Activated effector memory CD4-positive, alpha-beta T cell treated with Interleukin-2 at 50 U/mL for 16 hours (primary cell): Measurements from ENCODE around the gene FOXP1.

Source experiments
- DNase-seq: peaks from one replicate; pipeline ENCODE4 v3.0.0-alpha.2; 2020

FOXP1 gene

GRCh38 chr3:71131375-71132314 is 451.9 kb downstream of the FOXP1 start:
- DNase-seq = no peak

- peak; percentile 62 for DNase-seq
These were observed 452.8 kb downstream of the FOXP1 start for GRCh38 chr3:71130471-71131374.

- no peak for DNase-seq
These were observed 453.7 kb downstream of the FOXP1 start for GRCh38 chr3:71129611-71130431.

DNA sequence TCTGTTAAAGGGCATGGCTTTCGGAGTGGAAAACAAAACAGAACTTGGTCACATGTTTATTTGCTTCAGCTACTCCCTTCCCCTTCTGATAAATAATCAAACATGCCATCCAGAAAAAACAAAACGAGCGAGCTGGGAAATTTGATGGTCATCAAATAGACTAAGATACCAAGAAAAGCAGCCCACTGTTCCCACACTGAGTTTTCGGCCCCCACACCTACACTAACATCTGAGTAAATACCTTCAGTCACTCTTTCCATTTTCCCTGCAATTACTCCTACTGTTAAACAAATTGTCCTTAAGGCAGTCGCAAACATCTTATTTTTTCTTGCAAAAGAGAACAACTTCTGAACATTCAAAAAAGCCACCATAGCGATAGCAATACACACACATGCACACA is 454.6 kb downstream of the FOXP1 start:
- DNase-seq = no peak

GRCh38 chr3:71127844-71128243 is 455.7 kb downstream of the FOXP1 start:
- DNase-seq = no peak

DNA sequence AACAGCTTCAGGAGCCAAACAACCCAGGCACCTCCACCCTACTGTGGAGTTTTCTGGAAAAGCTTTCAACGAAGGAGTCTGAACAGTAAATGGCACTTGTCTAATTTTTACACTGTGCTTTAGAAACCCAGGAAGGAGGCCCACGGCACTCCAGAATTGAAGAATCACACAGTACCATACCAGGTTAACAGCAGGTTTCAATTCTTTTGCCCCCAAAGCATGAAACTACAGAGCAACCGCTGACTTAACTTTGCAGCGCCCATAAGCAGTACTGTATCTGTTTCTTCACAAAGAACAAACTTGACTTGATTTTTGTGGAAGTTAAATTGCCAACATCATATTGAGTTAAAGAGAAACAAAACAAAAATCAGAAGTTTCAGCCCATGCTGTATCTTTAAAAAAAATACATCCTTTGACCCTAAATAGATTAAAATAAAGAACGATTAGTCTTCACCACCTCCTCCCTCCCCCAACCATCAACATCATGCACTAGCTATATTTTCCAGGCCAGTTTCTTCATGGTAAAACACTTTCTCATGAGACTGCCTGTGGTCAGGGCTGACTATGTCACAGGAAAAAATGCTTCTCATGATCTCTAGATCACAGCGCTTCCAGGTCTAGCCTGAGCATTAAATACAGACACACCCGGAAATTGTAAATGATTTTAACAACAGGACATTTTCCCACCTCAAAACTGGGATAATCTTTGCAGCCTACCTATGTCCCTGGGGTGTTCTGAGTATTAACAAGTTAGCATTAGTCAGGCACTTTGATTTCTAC is 456.3 kb downstream of the FOXP1 start:
- DNase-seq = no peak

GRCh38 chr3:71125738-71126137 is 457.8 kb downstream of the FOXP1 start:
- DNase-seq = no peak

DNA sequence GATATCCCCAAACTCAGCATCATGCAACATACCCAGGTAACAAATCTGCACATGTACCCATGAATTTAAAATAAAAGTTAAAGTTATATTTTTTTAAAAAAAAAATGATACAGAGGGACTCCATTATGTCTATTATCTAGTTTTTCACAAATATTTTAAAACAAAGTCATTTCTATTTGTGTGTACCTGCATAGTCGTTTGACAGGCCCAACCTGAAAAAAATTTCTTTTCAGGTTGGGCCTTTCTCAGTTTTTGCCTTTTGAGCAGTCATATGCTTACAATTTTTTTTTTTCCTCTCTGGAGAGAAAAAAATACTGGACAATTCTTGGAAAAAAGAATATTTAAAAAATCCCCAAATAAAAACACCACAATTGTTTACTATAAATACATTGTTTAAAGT is 459.5 kb downstream of the FOXP1 start:
- no peak for DNase-seq

DNA sequence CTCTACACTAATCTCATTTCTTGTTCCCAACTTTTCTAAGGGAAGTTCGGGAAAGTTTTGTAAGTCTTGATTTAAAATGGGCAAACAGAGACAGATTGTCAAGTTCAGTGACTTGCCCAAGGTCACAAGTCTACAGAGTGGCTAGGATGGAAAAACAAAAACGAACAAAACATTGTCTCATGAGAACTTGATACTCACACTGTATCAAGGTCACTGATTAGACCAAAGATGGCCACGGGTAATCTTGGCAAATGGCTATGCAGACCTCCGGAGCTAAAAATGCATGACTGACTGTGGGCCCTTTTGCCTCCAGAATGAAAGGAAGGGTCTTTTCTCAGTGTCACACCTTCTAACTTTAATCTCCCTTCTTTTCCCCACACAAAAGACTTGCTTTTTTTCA is 460.9 kb downstream of the FOXP1 start:
- no peak for DNase-seq

GRCh38 chr3:71121429-71122167 is 461.9 kb downstream of the FOXP1 start:
- no peak for DNase-seq

- no peak for DNase-seq
These were observed 463.5 kb downstream of the FOXP1 start for GRCh38 chr3:71120012-71120411.

DNA sequence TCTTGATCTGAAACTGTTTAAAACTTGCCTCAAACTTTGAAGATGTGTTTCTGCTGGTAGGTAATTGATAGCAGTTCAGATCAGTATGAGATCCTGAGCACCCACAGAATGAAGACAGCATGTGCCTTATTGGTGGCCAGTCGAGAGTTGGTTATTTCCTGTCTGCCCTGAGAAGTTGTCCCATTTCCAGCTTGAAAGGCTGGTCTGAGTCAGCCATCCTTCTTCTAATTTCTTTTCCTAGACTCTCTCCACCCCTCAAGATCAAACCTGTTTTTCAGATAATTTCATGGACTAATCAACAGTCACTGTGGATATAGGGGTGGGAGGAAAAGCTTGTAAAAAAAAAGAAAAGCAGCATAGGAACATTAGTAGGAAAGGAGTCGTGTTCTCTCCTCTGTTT is 464.4 kb downstream of the FOXP1 start:
- no peak for DNase-seq

GRCh38 chr3:71118436-71118835 is 465.1 kb downstream of the FOXP1 start:
- DNase-seq = no peak

- no peak for DNase-seq
These were observed 465.8 kb downstream of the FOXP1 start for GRCh38 chr3:71117572-71118247.

- DNase-seq = no peak
These were observed 468.9 kb downstream of the FOXP1 start for GRCh38 chr3:71114610-71115009.

- DNase-seq = no peak
These were observed 471.0 kb downstream of the FOXP1 start for GRCh38 chr3:71112576-71112975.

DNA sequence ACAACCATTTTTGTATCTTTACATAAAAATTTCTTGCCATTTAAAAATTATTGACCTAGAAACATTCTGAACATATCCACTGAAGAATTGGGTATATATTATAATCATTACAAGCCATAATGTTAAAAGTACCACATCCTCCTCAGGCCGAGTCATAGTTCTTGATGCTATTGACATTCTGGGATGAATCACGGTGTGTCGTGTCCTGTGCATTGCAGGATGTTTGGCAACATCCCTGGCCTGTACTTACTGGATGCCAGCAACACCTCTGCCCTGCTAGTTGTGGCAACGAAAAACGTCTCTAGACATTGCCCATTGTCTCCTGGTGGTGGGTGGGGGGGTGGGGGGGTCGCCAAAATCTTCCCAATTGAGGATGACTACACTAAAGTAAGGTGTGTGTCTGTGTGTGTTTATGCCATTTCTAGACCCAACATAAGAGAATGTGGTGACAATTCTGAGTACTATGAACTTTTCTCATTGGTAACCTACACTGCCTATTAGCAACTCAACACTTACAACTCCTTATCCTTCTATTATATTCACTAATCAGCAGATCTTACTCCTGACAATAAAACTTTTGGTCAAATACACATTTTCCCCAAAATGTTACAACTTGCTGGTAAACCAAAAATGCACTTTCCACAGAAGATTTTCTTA is 471.6 kb downstream of the FOXP1 start:
- no peak for DNase-seq

DNA sequence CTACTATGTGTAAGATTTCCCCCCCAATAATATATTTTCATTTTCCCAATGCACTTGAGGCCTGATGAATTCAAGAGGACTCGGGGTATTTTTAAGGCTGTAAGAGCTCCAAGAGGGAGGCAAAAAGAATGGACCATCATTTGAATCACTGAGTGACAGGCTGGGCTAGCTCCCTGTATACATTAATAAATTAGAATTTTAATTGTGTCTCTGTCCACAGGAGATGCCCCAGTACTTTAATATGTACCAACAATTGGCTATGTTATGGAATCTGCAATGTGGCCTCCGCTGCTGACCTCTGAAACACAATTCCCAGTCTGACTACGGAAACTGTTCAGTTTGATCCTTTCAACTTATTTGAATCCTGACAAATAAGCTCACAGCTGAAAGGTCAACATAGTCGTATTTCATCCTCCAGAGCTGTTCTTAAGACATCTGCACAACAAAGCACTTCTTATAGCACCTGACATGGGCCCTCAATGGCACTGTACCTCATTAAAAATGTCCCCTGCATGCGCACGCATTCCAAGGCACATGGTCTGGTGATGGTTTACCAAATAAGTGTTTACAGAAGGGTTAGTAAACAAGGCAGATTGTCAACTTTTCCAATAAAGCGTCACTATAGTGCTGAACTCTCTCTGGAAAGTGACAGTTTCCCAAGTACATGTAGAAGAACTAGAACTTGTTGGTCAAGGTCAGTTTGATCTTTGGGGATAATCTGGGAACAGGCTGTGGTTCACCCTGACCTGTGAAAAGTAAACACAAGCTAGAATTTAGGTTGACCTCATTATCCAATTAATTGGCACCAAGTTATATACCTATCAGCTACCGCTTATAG is 472.9 kb downstream of the FOXP1 start:
- DNase-seq = no peak

DNA sequence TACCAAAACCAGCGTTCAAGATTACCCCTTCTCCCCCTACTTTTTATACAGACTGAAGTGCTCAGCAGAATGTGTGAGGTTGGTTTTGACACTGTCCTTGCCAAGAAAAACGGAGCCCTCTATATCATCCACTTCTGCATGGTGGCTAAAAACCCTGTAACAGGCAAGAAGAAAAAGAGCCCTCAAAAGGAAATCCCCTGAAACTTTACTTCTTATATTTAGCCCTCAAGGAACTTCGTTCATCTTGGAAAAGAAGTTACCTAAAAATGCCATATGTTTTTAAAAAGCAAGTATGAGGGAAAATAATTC is 473.6 kb downstream of the FOXP1 start:
- no peak for DNase-seq
